Heart left ventricle (tissue), 16 donors: Measurements from ENCODE around the gene ANKRD24. TPM values are rescaled to one million over a fixed set of nuclear protein-coding genes. Genes with fewer than 3 reads are reported as not detected.
"Not testable (repeated sequence)": the region's sequence is repeated elsewhere in the genome, so short reads cannot be mapped to it uniquely, and the experiment has no call there.

Experiments used
- ATAC-seq, 4 donors: fragments of 200-7000 bp; cut with Tn5 transposase; one replicate each; pipeline ENCODE4 v1.9.1; 2020 to 2022; ENCODE audit warnings: moderate library complexity in 4 of 4, mild to moderate bottlenecking in 3 of 4, moderate number of reproducible peaks in 1 of 4
- DNase-seq, 5 donors: peaks; one replicate each; pipeline ENCODE4 v3.0.0-alpha.2; 2020
- H3K27ac ChIP-seq, 12 donors: fragments of 200-600 bp; sonication (generic) in 4 of 12; one replicate each; pipeline versions ENCODE4 v1.5.0 to v1.8.0; 2016 to 2022; ENCODE audit warnings: mild to moderate bottlenecking in 2 of 12
- H3K27me3 ChIP-seq, 9 donors: fragments of 200-600 bp; sonication (generic) in 2 of 9; one replicate each; pipeline versions ENCODE4 v1.5.1 to v1.8.0; 2016 to 2022; ENCODE audit warnings: mild to moderate bottlenecking in 3 of 9
- H3K36me3 ChIP-seq, 9 donors: fragments of 200-600 bp; sonication (generic) in 2 of 9; one replicate each; pipeline versions ENCODE4 v1.5.0 to v1.8.0; 2018 to 2022; ENCODE audit warnings: mild to moderate bottlenecking in 2 of 9
- H3K4me1 ChIP-seq, 12 donors: fragments of 200-600 bp; sonication (generic) in 4 of 12; one replicate each; pipeline versions ENCODE4 v1.5.0 to v1.8.0; 2016 to 2022; ENCODE audit warnings: mild to moderate bottlenecking in 3 of 12
- H3K4me3 ChIP-seq, 12 donors: fragments of 200-600 bp; sonication (generic) in 4 of 12; one replicate each; pipeline versions ENCODE4 v1.5.0 to v1.8.0; 2017 to 2022; ENCODE audit warnings: mild to moderate bottlenecking in 9 of 12, moderate library complexity in 4 of 12
- H3K9me3 ChIP-seq, 12 donors: fragments of 200-600 bp; sonication (generic) in 4 of 12; one replicate each; pipeline versions ENCODE4 v1.5.0 to v1.8.0; 2016 to 2022; ENCODE audit warnings: mild to moderate bottlenecking in 1 of 12
- POLR2A ChIP-seq, 2 donors: fragments of 450-650 bp; IDR thresholded peaks; one replicate each; pipeline ENCODE4 v1.6.1; 2017; ENCODE audit warnings: antibody characterized with exemption in 2 of 2, mild to moderate bottlenecking in 2 of 2, moderate library complexity in 2 of 2
- WGBS, 4 donors: extraction: QIAGEN DNeasy Blood & Tissue Kit in 2 of 4; methylation state at CpG; one replicate each; pipeline versions ENCODE4 v1.1.5 to v1.1.7; 2013 to 2018; 5-methylcytosine and 5-hydroxymethylcytosine counted together
- intact Hi-C, 10 donors: fragments of 100-400 bp; cut with DNase I; formaldehyde crosslinking; loops; one replicate each; pipeline versions ENCODE4 v1.11.1 to v1.14.2; 2022
- polyA plus RNA-seq, 2 donors: library from polyadenylated mRNA; stranded (reverse); fragments of 200-250 nt; gene quantifications; one replicate each; pipeline ENCODE4 v1.2.3, GENCODE V29; 2013
- total RNA-seq, 9 donors: library from RNA; depleted of rRNA in 2 of 9; stranded (reverse); fragments of >200 nt in 2 of 9; fragmentation: NEBNext Ultra II Directional in 3 of 9; extraction: Animal tissue kit (Norgen Biotek cat#: 25700) in 3 of 9; gene quantifications; one replicate each; pipeline versions ENCODE4 v1.1.0 to v1.2.4, GENCODE V29; 2016 to 2023
- TF ChIP-seq, protein P1 (sequence below), 12 donors: fragments of 200-600 bp; sonication (generic) in 4 of 12; IDR thresholded peaks; one replicate each; pipeline versions ENCODE4 v1.5.0 to v1.8.0; 2018 to 2022; ENCODE audit warnings: antibody characterized with exemption in 12 of 12, mild to moderate bottlenecking in 5 of 12
- donor health status: ischemic (EF 13 %, LVEDD 7.1; RV severe dilation, severe dysfunction).
- donor health status: healthy with polysubstance abuse.
- donor health status: DM: no; HTN: yes; CAD: no.
- donor health status: DM: no; HTN: no; CAD: no.
- donor health status: ischemic (EF 25% LVEDD 6.9; RV normal size, moderate dysfunction).
- donor health status: ischemic (EF 25% LVEDD 5.7; RV mildly dilated, moderate dysfunction).
- donor health status: healthy.
- donor health status: DM: yes; HTN: yes; CAD: no.
- donor health status: ischemic (EF 35%, LVEDD 5.7; RV mildly dilated, moderate dysfunction).
- donor health status: nonischemic (EF 11% LVEDD 7.7; RV severe dilation, severe dysfunction).
- donor health status: DM: yes; HTN: yes; CAD: no.
- donor health status: PGD.
- donor health status: ischemic (EF 29% LVEDD 5.4; RV normal size, mild dysfunction).
- donor health status: nonischemic (EF 23%, LVEDD 6.1; RV moderate dilation, normal function).

The ANKRD24 gene
- total and polyA plus RNA-seq, 11 donors = 0.12 to 1.4 (median 0.38) TPM; not detected in 3

GRCh38 chr19:4229179-4229931 is 46.9 kb downstream of the ANKRD24 start, which contains the start of gene EBI3:
Gene EBI3 (plus strand): TSS chr19:4229523. CDS start chr19:4229551, 28 bp downstream.
- intact Hi-C loops = no loop called here
- Histone ChIP-seq H3K4me1 (peaks cover 0 to 11% (median 0%) of the 10 kb centered on the region in 12 donors), H3K27me3 (peaks cover 5 to 75% (median 21%) of the 10 kb centered on the region in 9 donors), H3K9me3 (no peaks in the 10 kb centered on the region), H3K4me3 (peak within 1 kb of the TSS in 3 of 12 donors; percentile 2 to 25 (median 19)), H3K27ac (no peak within 1 kb of the TSS), H3K36me3 (no peaks in the 10 kb centered on the region)
- ATAC-seq = peak; percentile 32 to 75 (median 66)
- WGBS, 4 donors = 15 to 22% (median 16%) methylated on average over 14 to 19 of the region's 19 CpGs
- no peak for TF ChIP-seq POLR2A (IDR thresholded peaks at IDR 0.05)
- TF ChIP-seq, protein P1, sequence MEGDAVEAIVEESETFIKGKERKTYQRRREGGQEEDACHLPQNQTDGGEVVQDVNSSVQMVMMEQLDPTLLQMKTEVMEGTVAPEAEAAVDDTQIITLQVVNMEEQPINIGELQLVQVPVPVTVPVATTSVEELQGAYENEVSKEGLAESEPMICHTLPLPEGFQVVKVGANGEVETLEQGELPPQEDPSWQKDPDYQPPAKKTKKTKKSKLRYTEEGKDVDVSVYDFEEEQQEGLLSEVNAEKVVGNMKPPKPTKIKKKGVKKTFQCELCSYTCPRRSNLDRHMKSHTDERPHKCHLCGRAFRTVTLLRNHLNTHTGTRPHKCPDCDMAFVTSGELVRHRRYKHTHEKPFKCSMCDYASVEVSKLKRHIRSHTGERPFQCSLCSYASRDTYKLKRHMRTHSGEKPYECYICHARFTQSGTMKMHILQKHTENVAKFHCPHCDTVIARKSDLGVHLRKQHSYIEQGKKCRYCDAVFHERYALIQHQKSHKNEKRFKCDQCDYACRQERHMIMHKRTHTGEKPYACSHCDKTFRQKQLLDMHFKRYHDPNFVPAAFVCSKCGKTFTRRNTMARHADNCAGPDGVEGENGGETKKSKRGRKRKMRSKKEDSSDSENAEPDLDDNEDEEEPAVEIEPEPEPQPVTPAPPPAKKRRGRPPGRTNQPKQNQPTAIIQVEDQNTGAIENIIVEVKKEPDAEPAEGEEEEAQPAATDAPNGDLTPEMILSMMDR (IDR thresholded peaks at IDR 0.05) = no peak
- peak in 3 of 5 donors; percentile 31 to 45 (median 32) for DNase-seq

GRCh38 chr19:4230237-4230636 is 47.7 kb downstream of the ANKRD24 start:
- H3K36me3 ChIP-seq, DNase-seq, H3K4me3 ChIP-seq, ATAC-seq, intact Hi-C loops, H3K9me3 ChIP-seq, H3K27ac ChIP-seq: not testable (repeated sequence)
- WGBS, 4 donors = 89 to 91% (median 90%) methylated on average over 6 of the region's 6 CpGs
- peaks cover 0 to 11% (median 0%) of the 10 kb centered on the region in 12 donors for H3K4me1 ChIP-seq
- H3K27me3 ChIP-seq = peaks cover 5 to 79% (median 21%) of the 10 kb centered on the region in 9 donors

- not testable (repeated sequence) for ATAC-seq
Observed at GRCh38 chr19:4231521-4231920, 49.0 kb downstream of the ANKRD24 start.

GRCh38 chr19:4232139-4232538 is 49.6 kb downstream of the ANKRD24 start:
- H3K4me1 ChIP-seq = peaks cover 0 to 11% (median 0%) of the 10 kb centered on the region in 12 donors
- intact Hi-C loops, H3K36me3 ChIP-seq, H3K4me3 ChIP-seq, DNase-seq, H3K9me3 ChIP-seq, ATAC-seq, H3K27ac ChIP-seq: not testable (repeated sequence)
- 78 to 87% (median 80%) methylated on average over 4 to 5 of the region's 5 CpGs for WGBS, 4 donors
- peaks cover 5 to 72% (median 21%) of the 10 kb centered on the region in 9 donors for H3K27me3 ChIP-seq

More at GRCh38 chr19:4231521-4231920, 49.0 kb downstream of the ANKRD24 start:
- H3K9me3 ChIP-seq, H3K4me3 ChIP-seq, H3K36me3 ChIP-seq, intact Hi-C loops, DNase-seq, H3K27ac ChIP-seq: not testable (repeated sequence)
- peaks cover 0 to 11% (median 0%) of the 10 kb centered on the region in 12 donors for H3K4me1 ChIP-seq
- H3K27me3 ChIP-seq = peaks cover 5 to 75% (median 21%) of the 10 kb centered on the region in 9 donors
- WGBS, 4 donors = 86 to 93% (median 91%) methylated on average over 6 of the region's 6 CpGs

DNA sequence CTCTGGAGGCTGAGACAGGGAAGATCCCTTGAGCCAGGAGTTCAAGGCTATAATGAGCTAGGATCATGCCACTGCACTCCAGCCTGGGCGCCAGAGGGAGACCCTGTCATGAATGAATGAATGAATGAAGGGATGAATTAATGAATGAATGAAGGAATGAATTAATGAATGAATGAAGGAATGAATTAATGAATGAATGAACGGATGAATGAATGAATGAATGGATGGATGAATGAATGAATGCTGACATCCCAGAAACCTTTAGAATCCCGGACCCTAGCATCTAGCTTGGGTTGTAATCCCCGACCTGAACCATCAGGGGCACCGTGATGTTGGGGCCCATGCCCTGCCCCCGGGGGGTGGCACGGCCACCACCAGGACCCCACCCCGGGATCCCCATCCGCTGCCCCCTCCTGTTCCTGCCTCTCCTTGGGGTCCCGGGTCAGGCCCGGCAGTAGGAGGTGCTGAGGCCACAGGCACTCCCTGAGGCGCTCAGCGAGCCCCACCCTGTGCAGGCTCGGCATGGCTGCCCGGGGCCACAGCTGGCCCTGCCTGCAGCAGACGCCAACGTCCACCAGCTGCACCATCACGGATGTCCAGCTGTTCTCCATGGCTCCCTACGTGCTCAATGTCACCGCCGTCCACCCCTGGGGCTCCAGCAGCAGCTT is 50.3 kb downstream of the ANKRD24 start:
- intact Hi-C loops = no loop called here
- 37 to 55% (median 47%) methylated on average over 12 to 21 of the region's 21 CpGs for WGBS, 4 donors

More for the DNA sequence above, 50.3 kb downstream of the ANKRD24 start:
- Histone ChIP-seq H3K9me3 (no peaks in the 10 kb centered on the region), H3K4me1 (peaks cover 0 to 11% (median 0%) of the 10 kb centered on the region in 12 donors), H3K4me3 (no peak overlapping the region), H3K27ac (no peak overlapping the region), H3K36me3 (no peaks in the 10 kb centered on the region), H3K27me3 (peaks cover 5 to 68% (median 21%) of the 10 kb centered on the region in 9 donors)
- ATAC-seq (no peak), DNase-seq (no peak)
- TF ChIP-seq, protein P1 (IDR thresholded peaks at IDR 0.05) = no peak
- no peak for TF ChIP-seq POLR2A (IDR thresholded peaks at IDR 0.05)
